Urinary bladder (tissue), 2 donors: ENCODE measurements around the gene ZNF660. TPM values are rescaled to one million over a fixed set of nuclear protein-coding genes. Genes with fewer than 3 reads are reported as not detected.

ENCODE experiments used
- polyA plus RNA-seq: library from polyadenylated mRNA; stranded (reverse); fragments of 200-250 nt; gene quantifications from one replicate; pipeline ENCODE4 v1.2.3, GENCODE V29; 2013
- total RNA-seq: library from RNA; depleted of rRNA; stranded (reverse); fragments of >200 nt; gene quantifications from one replicate; pipeline ENCODE4 v1.2.3, GENCODE V29; 2014
- donor health status: healthy.

Gene ZNF660
- total and polyA plus RNA-seq, 2 donors = 1.9 to 12.9 TPM

Other genes starting within 250 kb of the ZNF660 start
- gene TCAIM, start 246.2 kb upstream of the ZNF660 start, total RNA-seq = 50.4 TPM
- 11.8 TPM for gene TCAIM, start 246.2 kb upstream of the ZNF660 start, polyA plus RNA-seq
- gene ZNF445, start 107.3 kb upstream of the ZNF660 start, total RNA-seq = 20.7 TPM
- 5.0 TPM for gene ZNF445, start 107.3 kb upstream of the ZNF660 start, polyA plus RNA-seq
- gene ZKSCAN7, start 29.8 kb upstream of the ZNF660 start, total RNA-seq = 19.5 TPM
- gene ZKSCAN7, start 29.8 kb upstream of the ZNF660 start, polyA plus RNA-seq = 3.7 TPM
- 37.9 TPM for gene ZNF197, start 40.1 kb downstream of the ZNF660 start, total RNA-seq
- 11.4 TPM for gene ZNF197, start 40.1 kb downstream of the ZNF660 start, polyA plus RNA-seq
- 17.9 TPM for gene ZNF35, start 63.8 kb downstream of the ZNF660 start, total RNA-seq
- 5.6 TPM for gene ZNF35, start 63.8 kb downstream of the ZNF660 start, polyA plus RNA-seq
- gene ZNF502, start 127.7 kb downstream of the ZNF660 start, total RNA-seq = 15.0 TPM
- gene ZNF502, start 127.7 kb downstream of the ZNF660 start, polyA plus RNA-seq = 4.7 TPM
- gene ZNF501, start 144.7 kb downstream of the ZNF660 start, total RNA-seq = 14.3 TPM
- gene ZNF501, start 144.7 kb downstream of the ZNF660 start, polyA plus RNA-seq = 4.1 TPM
- gene KIAA1143, start 176.7 kb downstream of the ZNF660 start, total RNA-seq = 43.0 TPM
- gene KIAA1143, start 176.7 kb downstream of the ZNF660 start, polyA plus RNA-seq = 21.6 TPM
- 16.1 TPM for gene KIF15, start 176.8 kb downstream of the ZNF660 start, total RNA-seq
- gene KIF15, start 176.8 kb downstream of the ZNF660 start, polyA plus RNA-seq = 0.53 TPM